HG03558 (cell line): Measurements from ENCODE around the gene CORO6.

Experiments used
- ATAC-seq: cut with Tn5 transposase; IDR thresholded peaks from one replicate; pipeline ENCODE4 v1.9.1; 2021; ENCODE audit warnings: moderate number of reproducible peaks; ENCODE audit not compliant: unreplicated experiment; ENCODE audit errors: extremely low read depth

CORO6 gene

DNA sequence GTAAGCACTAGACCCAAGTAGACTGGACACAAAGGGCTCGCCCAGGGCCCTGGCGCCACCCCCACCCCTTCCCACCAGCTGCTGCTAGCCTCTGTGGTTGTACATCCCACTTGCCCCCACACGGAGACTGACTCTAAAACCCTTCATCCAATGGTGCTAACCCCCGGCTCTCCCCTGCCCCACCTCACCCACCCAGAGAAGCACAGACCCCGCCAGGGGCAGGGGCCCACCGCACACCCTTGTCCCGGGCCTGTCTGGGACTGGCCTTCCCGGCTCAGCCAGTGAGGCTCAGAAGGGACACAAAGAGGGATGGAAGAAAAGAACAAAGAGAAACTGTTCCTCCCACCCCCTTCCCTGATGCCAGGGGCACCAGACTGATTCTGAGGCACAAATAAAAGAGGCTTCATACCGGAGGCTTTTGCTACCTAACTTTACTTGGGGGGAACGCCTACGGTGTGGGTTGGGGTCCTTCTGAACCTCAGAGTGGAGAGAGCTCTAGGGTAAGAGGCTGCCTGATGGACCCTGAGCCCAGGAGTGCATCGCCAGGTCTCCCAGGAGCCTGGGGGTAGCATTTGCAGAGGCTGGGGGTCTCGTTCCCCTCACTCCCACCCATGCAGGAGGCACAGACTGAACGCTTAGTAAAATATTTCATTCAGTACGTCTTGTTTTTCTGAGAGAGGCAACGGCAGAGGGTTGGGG is 8.2 kb downstream of the CORO6 start:
- no peak for ATAC-seq

DNA sequence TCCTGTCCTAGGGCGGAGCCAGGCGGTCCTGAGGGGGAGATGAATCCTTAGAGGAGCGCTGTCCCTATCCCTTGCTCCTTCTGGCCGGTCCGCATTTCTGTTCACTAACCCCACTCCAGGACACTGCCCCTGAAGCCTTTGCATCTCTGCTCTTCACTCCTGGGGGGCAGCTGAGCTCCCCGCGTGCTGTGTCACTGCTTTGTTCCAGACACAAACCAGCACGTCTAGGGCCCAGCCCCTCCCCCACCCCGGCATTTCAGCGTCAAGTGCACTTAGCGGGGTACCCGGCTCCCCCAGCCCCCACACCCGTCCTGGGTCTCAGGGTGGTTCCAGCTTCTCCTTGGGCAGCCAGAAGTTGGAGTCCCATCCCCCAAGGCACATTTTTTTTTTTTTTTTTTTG is 8.9 kb downstream of the CORO6 start:
- no peak for ATAC-seq

DNA sequence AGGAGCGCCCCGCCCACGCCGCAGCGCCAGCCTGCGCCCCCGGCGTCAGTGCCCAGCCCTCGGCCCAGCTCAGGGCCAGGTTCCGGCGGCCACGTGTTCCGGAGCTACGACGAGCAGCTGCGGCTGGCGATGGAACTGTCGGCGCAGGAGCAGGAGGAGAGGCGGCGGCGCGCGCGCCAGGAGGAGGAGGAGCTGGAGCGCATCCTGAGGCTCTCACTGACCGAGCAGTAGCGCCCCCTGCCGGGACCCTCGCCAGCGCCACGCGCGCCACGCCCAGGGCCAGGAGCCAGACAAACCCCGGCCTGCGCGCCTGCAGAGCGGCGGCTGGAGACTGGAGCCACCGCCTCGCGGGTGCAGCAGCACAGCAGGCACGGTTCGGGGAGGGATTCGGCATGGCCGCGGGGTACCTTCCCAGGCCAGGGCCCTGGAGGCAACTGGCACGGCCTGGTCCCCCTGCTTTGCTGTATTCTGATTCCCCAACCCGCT is 9.3 kb downstream of the CORO6 start:
- ATAC-seq: no peak

DNA sequence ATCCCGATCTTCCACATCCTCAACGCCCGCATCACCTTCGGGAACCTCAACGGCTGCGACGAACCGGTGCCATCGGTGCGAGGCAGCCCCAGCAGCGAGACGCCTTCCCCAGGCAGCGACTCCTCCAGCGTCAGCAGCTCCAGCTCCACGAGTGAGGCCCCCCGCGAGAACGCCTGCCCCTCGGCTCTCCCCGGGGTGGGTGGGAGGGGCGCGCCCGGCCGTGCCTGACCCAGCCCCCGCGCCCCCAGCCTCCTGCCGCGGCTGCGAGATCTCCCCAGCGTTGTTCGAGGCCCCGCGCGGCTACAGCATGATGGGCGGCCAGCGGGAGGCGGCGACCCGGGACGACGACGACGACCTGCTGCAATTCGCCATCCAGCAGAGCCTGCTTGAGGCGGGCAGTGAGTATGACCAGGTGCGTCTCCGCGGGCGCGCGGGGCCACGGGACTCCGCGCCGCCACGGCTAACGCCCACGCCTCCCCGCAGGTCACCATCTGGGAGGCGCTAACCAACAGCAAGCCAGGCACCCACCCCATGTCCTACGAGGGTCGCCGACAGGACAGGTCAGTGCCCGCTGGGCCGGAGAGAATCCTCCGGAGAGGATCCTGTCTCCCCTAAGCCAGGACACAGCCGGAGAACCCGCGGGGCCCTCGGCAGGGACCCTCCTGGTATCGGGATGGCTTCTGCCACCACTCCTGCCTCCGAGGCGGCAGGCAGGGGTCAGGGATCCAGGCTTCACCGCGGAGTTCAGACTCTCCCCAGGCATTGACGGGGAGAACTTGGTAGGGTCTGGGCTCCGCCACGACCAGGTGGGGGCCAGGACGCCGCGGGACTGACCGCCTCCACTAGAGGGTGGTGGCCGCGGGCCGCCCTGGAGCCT is 10.1 kb downstream of the CORO6 start:
- no peak for ATAC-seq

DNA sequence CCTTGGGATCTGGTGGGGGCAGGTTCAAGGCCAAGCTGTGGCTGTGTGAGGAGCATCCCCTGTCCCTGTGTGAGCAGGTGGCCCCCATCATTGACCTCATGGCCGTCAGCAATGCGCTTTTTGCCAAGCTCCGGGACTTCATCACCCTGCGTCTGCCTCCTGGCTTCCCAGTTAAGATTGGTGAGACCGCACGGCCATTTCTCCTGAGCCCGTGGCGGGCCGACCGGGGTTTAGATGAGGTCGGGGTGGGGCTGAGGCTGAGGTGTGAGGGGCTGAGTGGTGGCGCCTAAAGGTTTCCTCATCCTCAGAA is 10.7 kb downstream of the CORO6 start:
- no peak for ATAC-seq

DNA sequence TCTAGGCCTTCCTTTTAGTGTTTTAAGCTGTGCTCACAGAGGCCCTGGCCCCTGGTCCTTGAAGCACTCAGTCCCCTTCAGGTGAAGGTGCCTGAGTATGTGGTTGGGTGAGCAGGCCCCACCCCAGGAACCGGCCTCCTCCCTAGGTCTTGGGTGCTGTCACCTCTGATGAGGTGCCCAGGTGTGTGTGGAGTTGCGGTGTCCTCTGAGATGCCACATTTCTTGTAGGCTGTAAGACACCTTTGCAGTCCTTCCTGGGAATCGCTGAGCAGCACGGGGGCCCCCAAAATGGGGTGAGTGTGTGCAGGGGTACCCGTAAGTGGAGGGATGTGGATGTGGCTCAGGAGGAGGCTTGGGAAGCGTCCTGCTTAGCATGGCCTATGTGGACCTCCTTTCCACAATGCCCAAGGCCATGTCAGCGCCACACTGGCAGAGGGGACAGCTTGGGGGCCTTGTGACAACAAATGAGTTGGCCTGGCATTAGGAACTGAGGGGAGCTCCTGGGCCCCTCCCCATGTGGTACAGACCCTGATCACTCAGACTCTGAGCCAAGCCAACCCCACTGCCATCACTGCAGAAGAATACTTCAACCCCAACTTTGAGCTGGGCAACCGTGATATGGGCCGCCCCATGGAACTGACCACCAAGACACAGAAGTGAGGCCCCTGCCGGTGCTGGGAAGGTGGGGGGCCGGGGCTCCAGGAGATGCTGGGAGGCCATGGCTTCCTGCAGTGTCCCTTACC is 11.2 kb downstream of the CORO6 start:
- ATAC-seq: no peak

DNA sequence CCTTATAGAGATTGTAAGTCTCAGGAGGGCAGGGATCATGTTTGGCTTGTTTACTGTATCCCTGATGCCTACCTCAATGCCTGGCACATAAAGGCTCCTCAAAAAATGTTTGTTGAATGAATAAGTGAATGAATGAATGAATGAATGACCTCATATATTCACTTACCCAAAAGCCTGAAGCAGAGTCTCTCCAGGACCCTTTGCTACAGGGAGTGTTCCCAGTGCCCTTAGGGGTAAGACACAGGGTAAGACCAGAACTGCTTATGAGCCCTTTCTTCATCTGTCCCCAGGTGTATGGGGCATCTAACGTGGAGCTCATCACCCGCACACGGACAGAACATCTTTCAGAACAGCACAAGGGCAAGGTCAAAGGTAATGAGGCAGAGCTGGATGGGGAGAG is 12.3 kb downstream of the CORO6 start:
- no peak for ATAC-seq

DNA sequence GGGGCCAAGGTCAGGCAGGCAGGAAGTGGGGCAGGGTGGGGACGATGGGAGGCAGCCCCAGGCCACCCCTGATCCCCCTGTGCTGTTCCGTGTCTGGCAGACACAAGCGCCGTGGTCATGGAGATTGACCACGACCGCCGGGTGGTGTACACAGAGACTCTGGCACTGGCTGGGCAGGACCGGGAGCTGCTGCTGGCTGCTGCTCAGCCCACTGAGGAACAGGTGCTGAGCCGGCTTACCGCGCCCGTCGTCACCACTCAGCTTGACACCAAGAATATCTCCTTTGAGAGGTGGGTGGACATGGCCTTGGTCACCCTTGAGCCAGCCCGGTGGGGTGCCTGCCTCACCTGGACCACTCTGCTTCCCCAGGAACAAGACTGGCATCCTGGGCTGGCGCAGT is 13.7 kb downstream of the CORO6 start:
- ATAC-seq: no peak

DNA sequence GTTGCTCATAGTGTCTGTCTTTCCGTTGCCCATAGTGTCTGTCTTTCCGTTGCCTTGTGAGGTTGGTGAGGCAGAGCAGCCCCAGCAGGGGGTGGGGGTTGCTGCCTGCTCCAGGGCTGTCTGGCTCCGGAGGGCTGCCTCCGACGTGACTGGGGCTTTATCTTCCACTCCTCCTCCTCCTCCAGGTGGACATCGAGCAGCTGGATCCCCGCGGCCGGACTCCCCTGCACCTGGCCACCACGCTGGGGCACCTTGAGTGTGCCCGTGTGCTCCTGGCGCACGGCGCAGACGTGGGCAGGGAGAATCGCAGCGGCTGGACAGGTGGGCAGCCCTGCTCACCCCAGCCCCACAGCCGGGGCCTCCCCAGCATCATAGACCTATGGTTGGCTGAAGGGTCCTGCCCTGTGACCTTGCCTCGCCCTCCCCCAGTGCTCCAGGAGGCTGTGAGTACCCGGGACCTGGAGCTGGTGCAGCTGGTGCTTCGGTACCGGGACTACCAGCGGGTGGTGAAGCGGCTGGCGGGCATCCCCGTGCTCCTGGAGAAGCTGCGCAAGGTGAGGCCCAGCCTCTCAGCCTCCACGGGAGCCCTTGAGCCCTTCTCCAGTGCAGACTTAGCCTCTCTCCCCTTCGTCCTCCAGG is 15.0 kb downstream of the CORO6 start:
- ATAC-seq: no peak

DNA sequence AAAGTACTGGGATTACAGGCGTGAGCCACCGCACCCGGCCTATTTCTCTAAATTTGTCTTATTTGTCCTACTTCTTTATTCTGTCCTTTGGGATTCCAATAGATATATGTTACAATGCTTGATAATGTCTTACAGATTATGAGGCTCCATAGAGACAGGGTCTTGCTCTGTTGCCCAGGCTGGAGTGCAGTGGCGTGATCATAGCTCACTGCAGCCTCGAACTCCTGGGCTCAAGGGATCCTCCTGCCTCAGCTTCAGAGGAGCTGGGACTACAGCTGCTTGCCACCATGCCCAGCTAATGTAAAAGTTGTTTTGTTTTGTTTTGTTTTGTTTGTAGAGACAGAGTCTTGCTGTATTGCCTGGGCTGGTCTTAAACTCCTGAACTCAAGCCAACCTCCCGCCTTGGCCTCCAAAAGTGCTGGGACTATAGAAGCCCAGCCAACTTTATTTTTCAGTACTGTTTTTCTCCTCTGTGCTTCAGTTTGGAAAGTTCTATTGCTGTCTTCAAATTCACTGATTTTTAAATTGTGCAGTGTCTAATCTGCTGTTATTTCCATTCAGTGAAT is 19.5 kb downstream of the CORO6 start:
- no peak for ATAC-seq

DNA sequence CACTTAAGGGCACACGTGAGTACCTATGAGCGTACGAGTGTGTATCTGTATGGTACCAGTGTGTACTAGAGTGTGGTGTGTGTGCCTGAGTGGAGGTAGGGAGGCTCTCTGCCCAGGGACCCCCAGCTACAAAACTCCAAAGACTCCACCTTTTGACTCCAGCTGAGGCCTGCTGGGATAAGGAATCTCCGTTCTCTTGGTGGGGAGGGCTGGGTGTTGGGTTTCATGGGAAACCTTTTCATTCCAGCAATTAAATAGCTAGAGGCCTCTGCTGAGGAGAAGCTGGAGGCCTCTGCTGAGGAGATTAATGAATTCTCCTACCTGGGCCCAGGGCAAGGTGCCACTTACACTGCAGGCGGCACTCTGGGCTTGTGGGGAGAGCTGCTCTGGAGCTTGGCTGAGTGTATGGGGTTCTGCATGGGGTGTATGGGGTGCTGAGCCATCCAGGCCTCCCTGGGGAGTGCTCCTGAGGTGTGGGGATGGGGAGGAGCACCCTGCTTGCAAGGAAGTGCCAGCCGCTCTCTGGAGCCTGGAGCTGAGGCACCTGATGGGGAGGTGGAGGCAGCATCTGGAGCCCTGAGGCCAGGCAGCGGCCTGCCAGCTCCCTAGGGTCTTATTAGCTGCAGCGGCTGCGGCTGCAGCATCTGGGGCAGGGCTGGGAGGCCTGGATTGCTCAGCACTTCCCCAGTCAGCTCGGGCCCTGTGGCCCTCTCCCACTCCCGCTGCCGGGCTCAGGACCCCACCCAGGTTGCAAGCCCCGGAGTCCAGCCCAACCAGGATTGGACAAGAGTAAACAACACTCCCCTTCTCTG is 25.1 kb downstream of the CORO6 start:
- no peak for ATAC-seq

DNA sequence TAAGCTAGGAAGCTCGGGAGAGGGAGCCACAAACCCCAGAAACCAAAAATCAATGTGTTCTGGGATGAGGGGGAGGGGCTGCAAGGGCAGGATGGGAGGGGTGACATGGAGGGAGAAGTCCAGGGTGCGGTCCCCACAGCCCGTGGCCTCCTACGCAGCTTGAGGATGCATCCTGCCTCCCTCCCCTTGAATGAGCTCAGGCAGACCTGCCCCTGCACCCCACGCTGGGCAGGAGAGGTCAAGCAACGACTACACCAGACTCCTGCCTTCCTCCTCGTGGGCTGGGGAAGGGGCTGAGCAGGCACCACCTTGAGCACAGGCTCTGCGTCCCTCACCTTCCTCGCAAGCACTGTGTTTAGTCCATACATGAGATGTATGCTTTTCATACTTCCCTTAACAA is 25.9 kb downstream of the CORO6 start:
- no peak for ATAC-seq

DNA sequence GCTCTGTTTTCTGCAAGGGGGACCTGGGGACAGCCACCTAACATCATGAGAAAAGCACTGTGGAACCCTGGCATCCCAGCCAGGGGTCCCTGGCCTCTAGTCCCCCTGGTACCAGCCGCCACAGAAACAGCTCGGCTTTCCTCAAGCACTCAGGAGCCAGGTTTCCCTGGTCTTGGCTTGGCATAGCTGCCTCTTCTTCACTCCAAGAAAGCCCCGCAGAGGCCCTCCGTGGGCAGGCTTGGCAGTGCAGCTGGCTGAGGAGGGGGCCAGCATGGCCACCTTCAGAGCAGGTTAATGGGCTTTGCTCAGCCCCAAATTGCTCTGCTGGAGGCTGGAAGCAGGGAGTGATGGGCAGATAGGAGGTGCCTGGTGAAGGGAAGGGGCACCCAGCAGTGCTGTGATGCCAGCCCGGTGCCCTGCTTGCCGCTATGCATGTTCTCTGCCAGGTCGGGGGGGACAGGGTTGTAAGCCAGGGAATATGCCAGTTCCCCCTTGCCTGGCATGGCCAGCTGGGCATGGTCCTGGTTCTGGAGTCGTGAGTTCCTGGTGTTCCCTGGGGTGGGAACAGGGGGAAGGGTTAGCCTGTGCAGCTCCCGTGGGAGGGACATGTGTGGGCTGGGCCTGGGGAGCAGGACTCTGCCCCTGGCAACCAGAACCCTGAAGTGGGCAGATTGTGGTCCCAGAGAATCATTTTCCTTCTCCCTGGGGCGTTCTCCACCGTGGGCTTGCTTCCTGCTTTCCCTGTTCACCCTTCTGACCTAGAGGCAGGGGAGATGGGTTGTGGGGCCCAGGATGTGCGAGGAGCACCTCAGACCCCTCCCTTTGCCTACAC is 26.6 kb downstream of the CORO6 start:
- ATAC-seq: no peak

DNA sequence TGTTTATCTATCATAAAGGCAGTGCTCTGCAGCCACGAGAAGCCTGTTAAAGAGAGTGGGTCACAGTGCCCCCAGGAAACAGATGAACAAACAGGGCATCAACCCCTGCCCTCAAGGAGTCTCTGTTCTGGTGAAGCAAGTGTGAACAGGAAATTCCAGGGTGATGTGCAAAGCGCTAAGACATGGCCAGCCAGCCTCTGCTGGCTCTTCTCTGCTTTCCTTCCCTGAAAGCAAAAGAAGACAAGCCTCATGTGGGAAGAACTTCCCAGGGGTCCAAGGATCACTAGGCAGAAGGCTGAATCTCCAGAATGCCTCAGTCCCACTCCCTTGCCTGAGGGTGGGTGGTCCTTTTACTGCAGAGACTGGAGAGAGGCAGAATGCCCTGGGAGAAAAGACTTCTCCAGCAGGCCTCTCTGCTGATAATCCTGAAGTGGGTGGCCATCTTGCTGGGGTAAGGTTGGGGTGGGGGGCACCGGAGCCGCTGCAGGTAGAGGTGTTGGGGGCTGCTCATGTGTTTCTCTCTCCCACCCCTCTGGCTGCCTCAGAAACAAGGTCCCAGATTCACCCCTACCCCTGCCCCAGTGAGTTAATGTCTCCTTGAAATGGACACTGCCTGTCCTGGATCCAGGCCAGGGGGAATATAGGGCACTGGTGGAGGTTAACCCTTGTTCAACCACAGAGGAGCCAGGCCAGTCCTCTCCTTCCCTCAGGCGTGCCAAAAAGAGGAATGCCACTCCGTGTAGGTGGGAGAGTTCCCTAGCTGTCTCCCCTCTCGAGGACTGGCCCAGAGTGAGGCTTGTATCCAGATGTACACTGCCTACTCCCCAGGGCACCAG is 27.4 kb downstream of the CORO6 start:
- no peak for ATAC-seq

DNA sequence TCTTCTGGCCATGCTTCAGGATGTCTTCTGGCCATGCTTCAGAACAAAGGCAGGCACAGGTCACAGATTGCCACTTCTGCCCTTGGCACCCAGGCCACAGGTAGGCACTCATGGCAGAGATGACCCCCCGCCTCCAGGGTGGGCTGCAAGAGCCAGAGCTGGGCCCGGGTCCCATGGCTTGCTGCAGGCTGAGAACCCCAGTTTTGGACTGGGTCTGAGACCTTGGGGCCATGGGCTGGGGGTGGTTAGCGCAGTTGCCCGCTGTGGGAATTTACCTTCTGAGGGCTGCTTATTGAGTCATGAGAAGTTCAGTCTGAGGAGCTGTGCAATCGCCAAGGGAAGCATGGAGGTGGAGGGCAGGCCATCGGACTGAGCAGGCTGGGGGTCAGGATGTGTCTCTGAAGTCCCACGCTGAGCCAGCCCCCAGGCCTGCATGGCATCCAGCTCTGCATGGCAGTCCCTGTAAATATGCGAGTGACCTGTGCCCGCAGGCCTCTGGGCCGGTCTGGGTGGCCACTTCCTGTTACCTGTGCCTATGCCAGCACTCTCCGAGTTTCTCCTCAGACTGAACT is 28.1 kb downstream of the CORO6 start:
- ATAC-seq: no peak

DNA sequence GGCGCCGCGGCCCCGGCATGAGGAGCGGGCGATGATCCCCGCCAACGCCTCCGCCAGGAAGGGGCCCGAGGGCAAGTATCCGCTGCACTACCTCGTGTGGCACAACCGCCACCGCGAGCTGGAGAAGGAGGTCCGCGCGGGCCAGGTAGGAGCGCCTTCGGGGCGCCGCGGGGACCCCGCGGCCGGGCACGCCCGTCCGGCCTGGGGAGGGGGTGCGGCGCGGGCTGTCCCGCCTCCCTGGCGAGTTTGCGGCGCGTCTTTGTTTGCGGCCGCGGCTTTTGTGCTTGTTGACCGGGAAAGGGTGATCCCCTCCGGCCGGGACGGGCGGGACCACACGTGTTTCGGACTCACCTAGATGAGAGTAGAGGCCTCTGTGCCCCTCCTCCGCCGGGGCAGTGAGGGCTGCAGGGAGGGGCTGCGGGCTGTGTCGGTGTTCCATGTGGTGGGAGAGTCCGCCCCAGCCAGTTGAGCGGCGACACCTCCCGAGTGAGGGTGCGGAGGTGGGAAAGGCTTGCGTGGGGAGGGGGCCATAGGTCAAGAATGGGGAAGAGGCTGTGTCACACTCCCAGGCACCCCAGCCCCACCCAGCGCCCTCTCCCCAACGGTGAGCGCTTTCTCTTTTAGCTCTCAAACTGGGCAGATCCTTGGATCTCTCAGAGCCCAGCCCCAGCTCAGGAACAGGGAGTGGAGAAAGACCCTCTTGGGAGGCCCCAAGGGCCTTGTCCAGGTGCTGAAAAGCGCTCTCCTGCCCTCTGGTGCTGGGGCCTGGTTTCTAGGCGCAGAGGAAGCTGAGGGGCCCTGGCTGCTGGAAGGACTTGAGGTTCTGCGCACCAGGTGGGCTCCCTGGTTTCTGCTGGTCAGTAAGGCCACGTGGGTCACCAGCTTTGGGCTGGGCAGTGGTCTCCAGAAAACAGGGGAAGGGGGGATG is 28.9 kb downstream of the CORO6 start:
- ATAC-seq: no peak
